ACC112 (cell line): ENCODE data around the gene LHX4.

Source experiments
- H2AFZ ChIP-seq: fragments of 200-600 bp; sonication (generic); one replicate; pipeline ENCODE4 v1.6.0; 2017; ENCODE audit warnings: antibody characterized with exemption, low read length; ENCODE audit not compliant: unreplicated experiment
- H3K27ac ChIP-seq: fragments of 200-600 bp; sonication (generic); 2 replicates; pipeline ENCODE4 v1.5.1; 2014; ENCODE audit warnings: low read depth, mild to moderate bottlenecking, antibody characterized with exemption, low read length, moderate library complexity
- H3K27me3 ChIP-seq: fragments of 200-600 bp; sonication (generic); 2 replicates; pipeline ENCODE4 v1.6.1; 2014; ENCODE audit warnings: mild to moderate bottlenecking, antibody characterized with exemption, low read length, moderate library complexity, mixed read lengths; ENCODE audit not compliant: insufficient read depth
- H3K36me3 ChIP-seq: fragments of 200-600 bp; sonication (generic); 2 replicates; pipeline ENCODE4 v1.6.1; 2016; ENCODE audit warnings: mild to moderate bottlenecking, antibody characterized with exemption, low read length, moderate library complexity, mixed read lengths; ENCODE audit not compliant: insufficient read depth
- H3K4me1 ChIP-seq: fragments of 200-600 bp; sonication (generic); one replicate; pipeline ENCODE4 v1.6.1; 2016; ENCODE audit warnings: low read length, mixed read lengths; ENCODE audit not compliant: insufficient read depth, unreplicated experiment, control insufficient read depth
- H3K4me3 ChIP-seq: fragments of 200-600 bp; sonication (generic); 2 replicates; pipeline ENCODE4 v1.5.1; 2014; ENCODE audit warnings: mild to moderate bottlenecking, low read depth, low read length
- H3K79me2 ChIP-seq: fragments of 200-600 bp; sonication (generic); one replicate; pipeline ENCODE4 v1.6.0; 2016; ENCODE audit warnings: low read length; ENCODE audit not compliant: control insufficient read depth, unreplicated experiment, insufficient read depth

Gene LHX4

GRCh38 chr1:180211860-180212229 is 18.2 kb upstream of the LHX4 start:
- Histone ChIP-seq H3K4me3 (no peak overlapping the region), H3K27me3 (no peaks in the 10 kb centered on the region), H3K79me2 (no peaks in the 10 kb centered on the region), H3K36me3 (no peaks in the 10 kb centered on the region), H3K27ac (no peak overlapping the region), H2AFZ (no peak overlapping the region), H3K4me1 (no peaks in the 10 kb centered on the region)

DNA sequence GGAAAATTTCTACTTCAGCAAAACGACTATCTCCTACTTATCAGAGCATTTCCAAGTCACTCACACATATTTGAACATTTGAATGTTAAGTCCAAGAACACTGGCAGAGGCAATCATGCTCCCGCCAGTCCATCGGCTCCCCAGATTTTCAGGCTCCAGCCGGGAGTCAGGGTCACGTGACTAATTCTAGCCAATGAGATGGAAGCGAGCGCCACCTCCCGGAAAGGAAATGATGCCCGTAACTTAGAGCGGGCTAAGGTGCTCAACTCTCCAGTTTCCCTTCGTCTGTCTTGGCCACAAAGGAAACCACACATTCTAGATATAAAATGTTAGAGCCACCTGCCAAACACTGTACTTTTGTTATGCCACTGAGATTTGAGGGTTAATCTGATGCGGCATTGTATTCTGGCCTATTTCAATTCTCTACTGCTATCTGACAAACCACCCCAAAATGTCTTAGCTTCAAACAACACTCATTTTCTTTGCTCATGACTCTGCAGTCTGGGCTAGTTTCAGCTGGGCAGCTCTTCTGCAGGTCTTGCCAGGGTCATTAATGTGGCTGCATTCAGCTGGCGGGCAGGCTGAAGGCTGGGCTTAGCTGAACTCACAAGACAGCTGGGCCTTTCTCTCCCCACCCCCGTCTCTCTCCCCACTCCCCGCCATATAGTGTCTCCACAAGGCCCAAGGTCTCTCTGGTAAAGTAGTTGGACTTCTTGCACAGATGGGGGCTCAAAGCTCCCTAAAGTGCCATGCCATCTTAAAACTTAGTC is 16.5 kb upstream of the LHX4 start:
- Histone ChIP-seq H3K4me3 (no peak overlapping the region), H3K36me3 (no peaks in the 10 kb centered on the region), H3K27ac (no peak overlapping the region), H2AFZ (no peak overlapping the region), H3K79me2 (no peaks in the 10 kb centered on the region), H3K27me3 (no peaks in the 10 kb centered on the region), H3K4me1 (no peaks in the 10 kb centered on the region)

GRCh38 chr1:180215856-180216625 is 14.0 kb upstream of the LHX4 start:
- H2AFZ ChIP-seq: no peak overlapping the region

DNA sequence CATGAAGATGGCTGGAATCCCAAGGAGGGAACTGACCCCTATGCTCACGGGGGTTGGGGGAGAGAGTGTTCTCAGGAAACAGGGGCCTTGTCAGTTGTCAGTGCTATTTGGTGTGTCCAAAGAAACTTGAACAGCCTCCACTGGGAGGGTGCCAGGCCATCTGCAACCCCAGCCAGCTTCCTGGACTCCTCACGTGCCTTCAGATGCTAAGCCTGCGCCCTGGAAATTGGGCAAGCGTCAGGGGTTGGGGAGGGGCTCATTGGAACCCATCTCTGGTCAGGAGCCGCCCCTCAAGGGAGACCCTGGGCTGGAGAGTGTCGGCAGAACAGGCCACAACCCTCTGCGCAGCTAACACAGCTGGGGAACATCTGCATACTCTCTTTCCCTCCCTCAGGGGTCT is 13.1 kb upstream of the LHX4 start:
- H3K4me1 ChIP-seq: no peaks in the 10 kb centered on the region

More at GRCh38 chr1:180215856-180216625, 14.0 kb upstream of the LHX4 start:
- Histone ChIP-seq H3K27me3 (no peaks in the 10 kb centered on the region), H3K79me2 (no peaks in the 10 kb centered on the region), H3K27ac (no peak overlapping the region), H3K4me3 (no peak overlapping the region), H3K36me3 (no peaks in the 10 kb centered on the region), H3K4me1 (no peaks in the 10 kb centered on the region)

GRCh38 chr1:180218806-180219765 is 11.0 kb upstream of the LHX4 start:
- Histone ChIP-seq H3K27ac (no peak overlapping the region), H3K4me1 (no peaks in the 10 kb centered on the region), H3K27me3 (peaks cover 23% of the 10 kb centered on the region), H2AFZ (no peak overlapping the region), H3K36me3 (no peaks in the 10 kb centered on the region), H3K79me2 (no peaks in the 10 kb centered on the region), H3K4me3 (no peak overlapping the region)

More for the DNA sequence above, 13.1 kb upstream of the LHX4 start:
- Histone ChIP-seq H3K27ac (no peak overlapping the region), H3K79me2 (no peaks in the 10 kb centered on the region), H3K36me3 (no peaks in the 10 kb centered on the region), H3K4me3 (no peak overlapping the region), H3K27me3 (peaks cover 5% of the 10 kb centered on the region; the same call in 1 of the 2 replicates), H2AFZ (no peak overlapping the region)

- Histone ChIP-seq H3K36me3 (no peaks in the 10 kb centered on the region), H3K4me3 (no peak overlapping the region), H3K27ac (no peak overlapping the region), H2AFZ (no peak overlapping the region), H3K27me3 (peaks cover 30% of the 10 kb centered on the region), H3K79me2 (no peaks in the 10 kb centered on the region), H3K4me1 (no peaks in the 10 kb centered on the region)
Observed at GRCh38 chr1:180219776-180220175, 10.3 kb upstream of the LHX4 start.

DNA sequence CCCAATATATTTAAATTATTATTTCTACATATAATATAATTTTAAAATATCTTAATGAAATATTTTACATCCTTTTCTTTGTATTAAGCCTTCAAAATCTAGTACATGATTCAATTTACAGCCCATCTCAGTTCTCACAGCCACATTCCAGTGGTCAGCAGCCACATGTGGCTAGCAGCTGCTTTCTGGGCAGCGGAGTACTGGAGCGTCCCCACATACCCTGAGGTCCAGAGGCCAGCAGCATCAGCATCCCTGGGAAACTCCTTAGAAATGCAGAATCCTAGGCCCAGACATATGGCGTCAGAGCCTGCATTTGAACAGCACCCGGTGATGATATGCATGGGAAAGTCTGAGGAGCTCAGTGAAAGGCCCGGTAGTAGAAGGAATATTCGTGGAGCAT is 8.6 kb upstream of the LHX4 start:
- no peaks in the 10 kb centered on the region for H3K36me3 ChIP-seq
- H3K4me1 ChIP-seq: no peaks in the 10 kb centered on the region
- peaks cover 47% of the 10 kb centered on the region for H3K27me3 ChIP-seq
- H2AFZ ChIP-seq: no peak overlapping the region
- H3K4me3 ChIP-seq: no peak overlapping the region
- H3K79me2 ChIP-seq: no peaks in the 10 kb centered on the region
- H3K27ac ChIP-seq: no peak overlapping the region

DNA sequence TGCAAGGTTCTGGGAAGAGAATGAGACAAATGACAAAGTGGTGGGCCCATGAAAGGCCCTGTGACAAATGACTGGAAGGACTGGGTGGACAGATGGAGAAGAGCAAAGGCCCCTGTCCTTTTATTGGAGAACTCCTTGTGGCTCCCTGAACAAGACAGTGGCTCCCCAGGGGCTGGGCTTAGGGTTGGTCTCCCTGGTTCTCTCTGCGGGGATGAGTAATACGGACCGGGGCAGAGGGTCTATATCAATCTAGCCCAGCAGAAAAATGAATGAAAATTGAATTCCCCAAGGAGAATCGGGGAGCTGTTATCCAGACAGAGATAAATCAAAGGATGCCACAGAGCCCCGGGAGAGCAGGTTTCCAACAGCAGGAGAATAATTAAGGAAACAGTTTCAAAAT is 5.2 kb upstream of the LHX4 start:
- H3K36me3 ChIP-seq: no peaks in the 10 kb centered on the region
- H3K27me3 ChIP-seq: peaks cover 77% of the 10 kb centered on the region
- H3K79me2 ChIP-seq: no peaks in the 10 kb centered on the region
- H3K27ac ChIP-seq: no peak overlapping the region
- no peak overlapping the region for H3K4me3 ChIP-seq
- H3K4me1 ChIP-seq: no peaks in the 10 kb centered on the region
- H2AFZ ChIP-seq: no peak overlapping the region

GRCh38 chr1:180225403-180225802 is 4.7 kb upstream of the LHX4 start:
- H3K27ac ChIP-seq: no peak overlapping the region
- no peak overlapping the region for H2AFZ ChIP-seq
- no peak overlapping the region for H3K4me3 ChIP-seq
- H3K36me3 ChIP-seq: no peaks in the 10 kb centered on the region
- no peaks in the 10 kb centered on the region for H3K79me2 ChIP-seq
- H3K4me1 ChIP-seq: no peaks in the 10 kb centered on the region
- peaks cover 80% of the 10 kb centered on the region for H3K27me3 ChIP-seq

DNA sequence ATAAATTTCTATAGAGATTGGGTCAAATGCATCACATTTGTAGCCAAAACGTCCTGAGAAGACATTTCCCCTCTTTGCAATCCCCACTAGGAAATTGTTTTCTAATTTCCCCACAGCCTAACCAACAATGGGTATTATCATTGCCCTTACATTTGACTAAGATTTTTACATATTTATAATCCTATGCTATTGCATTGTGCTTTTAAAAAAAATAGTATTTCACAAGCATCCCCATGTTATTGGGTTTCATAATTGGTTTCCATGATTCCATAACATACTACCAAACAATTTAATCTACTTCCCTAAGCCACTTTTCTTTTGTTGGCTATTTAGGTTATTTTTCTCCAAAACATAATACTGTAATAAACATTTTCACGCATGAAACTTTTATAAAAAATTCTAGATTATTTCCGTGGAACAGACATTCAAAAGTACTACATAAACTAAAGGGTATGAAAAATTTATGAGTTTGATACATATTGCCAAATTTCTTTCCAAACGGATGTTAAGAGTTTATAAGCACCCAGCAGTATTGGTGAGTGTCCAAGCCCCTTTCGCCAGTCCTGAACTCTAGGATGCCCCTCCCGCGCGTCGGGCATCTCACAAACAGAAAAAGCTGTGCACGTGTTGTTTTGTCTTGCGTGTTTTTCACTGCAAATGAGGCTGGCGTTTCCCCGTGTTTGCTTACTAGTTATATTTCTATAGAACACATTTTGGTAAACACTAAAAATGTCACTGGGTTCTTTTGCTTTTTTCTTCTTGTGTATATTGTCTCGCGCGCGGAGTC is 2.0 kb upstream of the LHX4 start:
- H3K27me3 ChIP-seq: peaks cover 92% of the 10 kb centered on the region
- H3K4me3 ChIP-seq: no peak overlapping the region

More for the DNA sequence above, 2.0 kb upstream of the LHX4 start:
- H2AFZ ChIP-seq: no peak overlapping the region
- no peaks in the 10 kb centered on the region for H3K79me2 ChIP-seq
- no peaks in the 10 kb centered on the region for H3K36me3 ChIP-seq
- no peak overlapping the region for H3K27ac ChIP-seq
- no peaks in the 10 kb centered on the region for H3K4me1 ChIP-seq
